GM10248 (cell line): Measurements from ENCODE around the gene NLGN3.
"Not testable (repeated sequence)": the region's sequence is repeated elsewhere in the genome, so short reads cannot be mapped to it uniquely, and the experiment has no call there.

Source experiments
- CTCF ChIA-PET: fragments of 300-600 bp; sonication (Branson Sonifier 250); formaldehyde crosslinking; extraction: SDS; loops from one replicate; lab custom pipeline; 2021; ENCODE audit warnings: antibody characterized with exemption; lab: Yijun Ruan, JAX
- POLR2A ChIA-PET: fragments of 350-650 bp; sonication (Branson Sonifier 250); formaldehyde crosslinking; extraction: SDS; loops from one replicate; lab custom pipeline; 2020; ENCODE audit warnings: antibody characterized with exemption; lab: Yijun Ruan, JAX
- DNase-seq: peaks from one replicate; pipeline ENCODE4 v3.0.0; 2012; ENCODE audit errors: extremely low spot score
- TF ChIP-seq, protein P1 (sequence below): IDR thresholded peaks from 2 replicates; pipeline ENCODE4 v1.5.1; 2012; ENCODE audit warnings: mild to moderate bottlenecking, low read depth; ENCODE audit errors: extremely low read depth, missing control alignments, control extremely low read depth

The NLGN3 gene

GRCh38 chrX:71170660-71171059 is 26.0 kb downstream of the NLGN3 start:
- no peak for DNase-seq
- TF ChIP-seq, protein P1, sequence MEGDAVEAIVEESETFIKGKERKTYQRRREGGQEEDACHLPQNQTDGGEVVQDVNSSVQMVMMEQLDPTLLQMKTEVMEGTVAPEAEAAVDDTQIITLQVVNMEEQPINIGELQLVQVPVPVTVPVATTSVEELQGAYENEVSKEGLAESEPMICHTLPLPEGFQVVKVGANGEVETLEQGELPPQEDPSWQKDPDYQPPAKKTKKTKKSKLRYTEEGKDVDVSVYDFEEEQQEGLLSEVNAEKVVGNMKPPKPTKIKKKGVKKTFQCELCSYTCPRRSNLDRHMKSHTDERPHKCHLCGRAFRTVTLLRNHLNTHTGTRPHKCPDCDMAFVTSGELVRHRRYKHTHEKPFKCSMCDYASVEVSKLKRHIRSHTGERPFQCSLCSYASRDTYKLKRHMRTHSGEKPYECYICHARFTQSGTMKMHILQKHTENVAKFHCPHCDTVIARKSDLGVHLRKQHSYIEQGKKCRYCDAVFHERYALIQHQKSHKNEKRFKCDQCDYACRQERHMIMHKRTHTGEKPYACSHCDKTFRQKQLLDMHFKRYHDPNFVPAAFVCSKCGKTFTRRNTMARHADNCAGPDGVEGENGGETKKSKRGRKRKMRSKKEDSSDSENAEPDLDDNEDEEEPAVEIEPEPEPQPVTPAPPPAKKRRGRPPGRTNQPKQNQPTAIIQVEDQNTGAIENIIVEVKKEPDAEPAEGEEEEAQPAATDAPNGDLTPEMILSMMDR: no peak
- ChIA-PET POLR2A (no interaction called here), CTCF (no interaction called here)

- ChIA-PET CTCF (no interaction called here), POLR2A (no interaction called here)
- TF ChIP-seq, protein P1: no peak
- no peak for DNase-seq
Observed at GRCh38 chrX:71171110-71171801, 26.6 kb downstream of the NLGN3 start.

- CTCF ChIA-PET: no interaction called here
Observed at GRCh38 chrX:71173440-71173839, 28.8 kb downstream of the NLGN3 start.

DNA sequence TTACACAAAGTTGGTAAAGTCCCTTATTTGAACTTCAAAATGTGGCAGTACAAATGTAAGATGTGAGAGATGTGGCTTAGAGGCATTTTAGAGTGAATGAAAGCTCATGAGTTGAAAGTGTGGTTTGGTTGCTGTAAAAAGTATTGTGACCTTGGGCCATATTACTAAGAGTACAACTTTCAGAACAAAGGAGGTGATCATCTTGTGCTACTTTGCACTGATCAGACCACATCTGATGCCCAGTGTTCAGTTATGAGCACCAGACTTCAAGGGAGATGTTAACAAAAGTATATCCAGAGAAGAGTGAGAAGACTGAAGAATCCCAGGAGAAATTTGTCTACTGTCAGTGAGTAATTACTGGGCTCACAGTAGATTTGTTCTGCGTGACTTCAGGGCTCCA is 30.2 kb downstream of the NLGN3 start:
- TF ChIP-seq, protein P1: no peak
- DNase-seq: no peak
- POLR2A ChIA-PET: no interaction called here
- CTCF ChIA-PET: no interaction called here

More at GRCh38 chrX:71173440-71173839, 28.8 kb downstream of the NLGN3 start:
- DNase-seq: no peak
- TF ChIP-seq, protein P1: no peak
- POLR2A ChIA-PET: no interaction called here

DNA sequence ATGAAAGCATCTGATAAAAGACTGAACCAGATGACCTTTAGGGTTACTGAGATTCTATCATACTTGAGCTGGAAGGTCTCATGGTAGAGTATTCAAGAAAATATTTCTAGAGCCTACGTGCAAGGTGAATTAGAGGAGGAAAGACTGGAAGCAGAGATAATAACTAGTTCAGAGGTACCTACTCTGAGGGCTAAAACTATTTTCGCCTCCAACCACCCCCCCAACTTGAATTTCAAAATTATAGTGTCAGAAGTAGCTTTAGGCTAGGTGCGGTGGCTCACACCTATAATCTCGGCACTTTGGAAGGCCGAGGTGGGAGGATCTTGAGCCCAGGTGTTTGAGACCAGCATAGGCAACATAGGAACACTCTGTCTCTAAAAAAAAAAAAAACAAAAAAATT is 30.9 kb downstream of the NLGN3 start:
- TF ChIP-seq, protein P1: no peak
- ChIA-PET CTCF (no interaction called here), POLR2A (no interaction called here)
- no peak for DNase-seq

GRCh38 chrX:71177327-71177726 is 32.7 kb downstream of the NLGN3 start:
- DNase-seq: no peak
- ChIA-PET POLR2A (no interaction called here), CTCF (interaction anchor here (1.3 to 1.5 kb wide), 2 partner anchors 59 to 207 kb away, joined by 3 to 8 read pairs; no protein-coding TSS in a partner anchor)
- TF ChIP-seq, protein P1: no peak

- TF ChIP-seq, protein P1: peak; percentile 53
- DNase-seq: peak; percentile 46
- POLR2A ChIA-PET: no interaction called here
- CTCF ChIA-PET: interaction anchor here (1.0 to 1.5 kb wide), 3 partner anchors 11 to 77 kb away, joined by 3 to 4 read pairs (median 4); no protein-coding TSS in a partner anchor
Observed at GRCh38 chrX:71178908-71179307, 34.3 kb downstream of the NLGN3 start.

- not testable (repeated sequence) for DNase-seq
- ChIA-PET POLR2A (interaction anchor here (0.7 kb wide), 2 partner anchors 13 to 103 kb away, joined by 4 read pairs; no protein-coding TSS in a partner anchor), CTCF (interaction anchor here (1.2 to 3.0 kb wide), 3 partner anchors 17 to 210 kb away, joined by 3 to 13 read pairs (median 5); no protein-coding TSS in a partner anchor)
Observed at GRCh38 chrX:71180579-71181265, 36.1 kb downstream of the NLGN3 start.
